OCI-LY7 (cell line): ENCODE data around the gene PRSS56.

ENCODE experiments used
- CTCF ChIP-seq: fragments of 200-600 bp; sonication (generic); conservative IDR thresholded peaks from 2 replicates; pipeline ENCODE4 v1.5.1; 2014; ENCODE audit warnings: mild to moderate bottlenecking, antibody characterized with exemption, low read length, moderate library complexity, mixed read lengths
- EZH2phosphoT487 ChIP-seq: fragments of 200-600 bp; sonication (generic); IDR thresholded peaks from 2 replicates; pipeline ENCODE4 v1.6.1; 2018; ENCODE audit warnings: low read depth, borderline replicate concordance, mild to moderate bottlenecking, mixed run types, antibody characterized with exemption, low read length, moderate library complexity, mixed read lengths

GRCh38 chr2:232506709-232507108, 13.5 kb upstream of the PRSS56 start:
- TF ChIP-seq CTCF (no peak), EZH2phosphoT487 (no peak)
